ENCODE results near the gene SAXO1. TPM values are rescaled to one million over a fixed set of nuclear protein-coding genes. Genes with fewer than 3 reads are reported as not detected.
"Not testable (repeated sequence)": the region's sequence is repeated elsewhere in the genome, so short reads cannot be mapped to it uniquely, and the experiment has no call there.

The SAXO1 gene
- total RNA-seq, 2 donors from 2014 or later, result not detected

DNA sequence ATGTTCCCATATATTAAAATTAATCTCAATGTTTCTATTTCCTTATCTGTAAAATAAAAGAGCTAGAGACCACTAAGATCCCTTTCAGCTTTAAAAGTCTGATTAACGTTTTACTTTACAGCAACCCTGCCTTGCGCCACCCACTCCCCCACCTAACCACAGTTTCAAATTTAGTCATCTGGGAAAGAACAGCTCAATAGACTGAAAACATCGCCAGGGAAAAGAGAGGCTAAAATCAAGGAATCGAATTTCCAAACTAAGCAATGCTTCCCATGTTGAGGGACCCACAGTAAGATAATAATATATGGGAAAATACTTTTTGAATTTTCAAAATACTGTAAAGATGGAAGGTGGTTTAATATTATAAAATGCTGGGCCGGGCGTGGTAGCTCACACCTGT, 6.6 kb downstream of the SAXO1 start:
- H3K27ac Mint-ChIP-seq, result no peak overlapping the region
- no peak for ATAC-seq
- H3K27me3 Mint-ChIP-seq, result peaks cover 44% of the 10 kb centered on the region

DNA sequence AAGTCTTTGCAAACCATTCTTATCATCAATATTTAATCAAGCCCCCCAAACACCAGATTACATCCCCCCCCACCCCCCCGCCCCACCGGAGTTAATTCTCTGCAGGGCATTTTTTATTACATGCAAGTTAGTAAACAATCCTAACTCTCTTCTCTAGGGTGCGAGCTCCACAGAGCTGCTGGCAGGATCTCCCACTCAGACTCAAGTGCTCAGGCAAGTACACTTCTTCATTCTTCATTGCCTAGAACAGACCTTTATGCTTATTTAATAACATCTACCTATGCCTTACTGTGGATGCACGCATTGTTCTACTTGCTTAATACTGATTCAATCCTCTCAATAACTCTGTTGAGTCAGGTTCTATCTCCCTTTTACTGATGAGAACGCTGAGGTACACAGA, 9.9 kb downstream of the SAXO1 start:
- Mint-ChIP-seq H3K36me3 (ENCODE audit: low read depth) (peaks cover 3% of the 10 kb centered on the region), H3K27ac (no peak overlapping the region), H3K4me1 (peaks cover 2% of the 10 kb centered on the region), H3K27me3 (peaks cover 28% of the 10 kb centered on the region), H3K4me3 (no peak overlapping the region)
- DNase-seq (no peak), ATAC-seq (no peak)
- H3K9me3 ChIP-seq (ENCODE audit: control insufficient read depth, low read length, poor library complexity, severe bottlenecking), result no peaks in the 10 kb centered on the region

More for the DNA sequence above, 6.6 kb downstream of the SAXO1 start:
- peaks cover 10% of the 10 kb centered on the region for H3K4me1 Mint-ChIP-seq
- H3K36me3 Mint-ChIP-seq (ENCODE audit: low read depth), result peaks cover 8% of the 10 kb centered on the region
- no peak overlapping the region for H3K4me3 Mint-ChIP-seq
- no peak for DNase-seq
- H3K9me3 ChIP-seq (ENCODE audit: control insufficient read depth, low read length, poor library complexity, severe bottlenecking), result no peaks in the 10 kb centered on the region

DNA sequence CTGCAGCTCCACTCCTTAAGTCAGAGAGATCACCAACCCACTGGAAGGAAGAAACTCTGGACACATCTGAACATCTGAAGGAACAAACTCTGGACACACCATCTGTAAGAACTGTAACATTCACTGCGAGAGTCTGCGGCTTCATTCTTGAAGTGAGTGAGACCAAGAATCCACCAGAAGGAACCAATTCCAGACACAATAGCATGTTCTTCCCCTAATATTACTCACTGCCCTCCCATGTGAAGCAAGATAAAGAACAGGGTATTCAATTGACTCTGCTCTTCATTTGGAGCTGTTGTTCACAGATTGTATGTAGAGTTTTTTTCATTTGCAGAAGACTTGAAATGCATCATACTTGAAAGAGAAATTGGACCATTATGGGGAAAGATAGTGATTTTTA, 10.8 kb downstream of the SAXO1 start:
- H3K9me3 ChIP-seq (ENCODE audit: control insufficient read depth, low read length, poor library complexity, severe bottlenecking), result no peaks in the 10 kb centered on the region
- ATAC-seq (no peak), DNase-seq (no peak)
- Mint-ChIP-seq H3K27ac (no peak overlapping the region), H3K4me1 (peaks cover 2% of the 10 kb centered on the region), H3K36me3 (ENCODE audit: low read depth) (peaks cover 3% of the 10 kb centered on the region), H3K4me3 (no peak overlapping the region), H3K27me3 (peaks cover 21% of the 10 kb centered on the region)

DNA sequence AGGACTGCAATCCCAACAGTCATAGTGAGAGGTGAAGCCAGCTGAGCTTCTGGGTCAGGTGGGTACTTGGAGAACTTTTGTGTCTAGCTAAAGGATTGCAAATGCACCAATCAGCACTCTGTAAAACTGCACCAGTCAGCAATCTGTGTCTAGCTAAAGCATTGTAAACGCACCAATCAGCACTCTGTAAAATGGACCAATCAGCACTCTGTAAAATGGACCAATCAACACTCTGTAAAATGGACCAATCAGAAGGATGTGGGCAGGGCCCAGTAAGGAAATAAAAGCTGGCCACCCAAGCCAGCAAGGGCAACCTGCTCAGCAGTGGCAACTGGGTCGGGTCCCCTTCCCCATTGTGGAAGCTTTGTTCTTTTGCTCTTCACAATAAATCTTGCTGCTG, 11.4 kb downstream of the SAXO1 start:
- H3K36me3 Mint-ChIP-seq (ENCODE audit: low read depth); H3K9me3 ChIP-seq (ENCODE audit: control insufficient read depth, low read length, poor library complexity, severe bottlenecking); H3K4me3 Mint-ChIP-seq; DNase-seq; H3K4me1 Mint-ChIP-seq; ATAC-seq; H3K27ac Mint-ChIP-seq: not testable (repeated sequence)
- H3K27me3 Mint-ChIP-seq, result peaks cover 15% of the 10 kb centered on the region

DNA sequence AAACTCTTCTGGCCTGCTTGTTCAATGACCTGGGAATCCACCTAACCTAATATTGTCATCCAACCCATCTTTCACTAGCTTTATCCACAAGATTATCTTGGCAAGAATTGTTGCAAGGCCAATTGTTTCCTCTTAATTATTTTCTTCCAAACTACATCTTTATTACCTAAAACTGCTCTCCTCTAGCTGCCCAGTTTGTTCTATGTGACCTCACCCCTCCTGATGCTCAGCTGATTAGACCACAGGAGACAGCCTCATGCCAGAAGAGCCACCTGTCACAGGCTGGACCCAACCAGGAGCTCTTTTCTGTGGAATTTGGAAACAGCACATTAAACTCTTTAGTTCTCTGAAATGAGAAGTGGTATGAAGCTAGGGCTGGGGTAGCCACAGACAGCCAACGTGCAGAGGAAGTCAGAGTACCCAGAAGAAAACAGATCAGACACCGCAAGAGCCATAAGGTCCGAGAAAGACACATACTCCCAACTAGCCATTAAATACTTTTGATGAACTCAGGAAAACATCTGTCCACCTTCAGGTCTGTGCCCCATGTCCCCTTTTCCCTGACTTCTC, 12.0 kb downstream of the SAXO1 start:
- Mint-ChIP-seq H3K27me3 (peaks cover 13% of the 10 kb centered on the region), H3K4me3 (no peak overlapping the region), H3K4me1 (peaks cover 2% of the 10 kb centered on the region), H3K36me3 (ENCODE audit: low read depth) (no peaks in the 10 kb centered on the region), H3K27ac (no peak overlapping the region)
- no peaks in the 10 kb centered on the region for H3K9me3 ChIP-seq (ENCODE audit: control insufficient read depth, low read length, poor library complexity, severe bottlenecking)
- ATAC-seq (no peak), DNase-seq (no peak)

DNA sequence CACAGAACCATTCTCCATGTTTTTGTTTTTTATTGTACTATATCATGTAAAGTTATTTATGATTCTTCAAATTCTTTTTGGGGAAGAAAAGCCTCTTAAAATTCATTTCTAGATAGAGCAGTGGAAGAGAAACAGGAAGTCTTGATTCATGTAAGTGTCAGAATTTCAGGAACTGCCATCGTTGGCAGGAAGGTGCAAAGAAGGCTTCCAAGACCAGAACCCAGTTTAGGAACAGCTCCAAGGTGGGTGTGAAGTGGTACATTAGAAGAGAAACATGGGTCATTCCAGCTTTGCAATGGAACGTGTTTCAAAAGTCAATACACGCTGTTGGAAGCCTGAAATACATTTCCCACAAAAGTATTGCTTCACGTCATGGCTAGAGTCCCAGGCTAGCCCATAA, 14.8 kb downstream of the SAXO1 start:
- H3K36me3 Mint-ChIP-seq (ENCODE audit: low read depth), result no peaks in the 10 kb centered on the region
- H3K4me1 Mint-ChIP-seq, result peaks cover 1% of the 10 kb centered on the region
- no peak for ATAC-seq
- DNase-seq, result no peak
- no peak overlapping the region for H3K4me3 Mint-ChIP-seq
- no peaks in the 10 kb centered on the region for H3K9me3 ChIP-seq (ENCODE audit: control insufficient read depth, low read length, poor library complexity, severe bottlenecking)
- no peak overlapping the region for H3K27ac Mint-ChIP-seq
- peaks cover 8% of the 10 kb centered on the region for H3K27me3 Mint-ChIP-seq

DNA sequence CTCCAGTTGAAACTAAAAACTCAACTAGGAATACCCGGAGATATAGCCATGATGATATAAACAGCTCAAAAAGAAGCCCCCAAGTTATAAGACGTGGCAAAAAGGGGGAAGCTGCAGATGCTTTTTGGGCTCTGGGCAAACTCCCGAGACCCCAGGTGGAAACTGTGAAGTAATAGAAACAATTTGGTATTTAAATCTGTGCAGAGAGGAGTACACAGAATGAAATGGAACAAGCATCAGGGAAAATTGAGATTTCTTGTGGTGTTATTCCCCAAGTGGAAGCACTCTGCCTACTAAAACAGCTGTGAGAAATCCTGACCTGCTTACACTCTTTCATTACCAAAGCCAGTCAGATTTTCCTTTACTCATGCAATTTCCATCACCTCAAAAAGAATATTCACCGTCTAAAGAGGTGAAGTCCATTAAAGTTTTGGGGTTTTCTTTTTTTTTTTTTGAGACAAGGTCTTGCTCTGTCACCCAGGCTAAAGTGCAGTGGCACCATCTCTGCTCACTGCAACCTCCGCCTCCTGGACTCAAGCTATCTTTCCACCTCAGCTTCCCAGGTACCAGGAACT, 23.5 kb downstream of the SAXO1 start:
- no peak overlapping the region for H3K4me3 Mint-ChIP-seq
- peaks cover 9% of the 10 kb centered on the region for H3K27me3 Mint-ChIP-seq
- H3K27ac Mint-ChIP-seq, result no peak overlapping the region
- no peaks in the 10 kb centered on the region for H3K4me1 Mint-ChIP-seq
- no peak for DNase-seq
- H3K36me3 Mint-ChIP-seq (ENCODE audit: low read depth), result no peaks in the 10 kb centered on the region
- ATAC-seq, result no peak
- H3K9me3 ChIP-seq (ENCODE audit: control insufficient read depth, low read length, poor library complexity, severe bottlenecking), result no peaks in the 10 kb centered on the region

DNA sequence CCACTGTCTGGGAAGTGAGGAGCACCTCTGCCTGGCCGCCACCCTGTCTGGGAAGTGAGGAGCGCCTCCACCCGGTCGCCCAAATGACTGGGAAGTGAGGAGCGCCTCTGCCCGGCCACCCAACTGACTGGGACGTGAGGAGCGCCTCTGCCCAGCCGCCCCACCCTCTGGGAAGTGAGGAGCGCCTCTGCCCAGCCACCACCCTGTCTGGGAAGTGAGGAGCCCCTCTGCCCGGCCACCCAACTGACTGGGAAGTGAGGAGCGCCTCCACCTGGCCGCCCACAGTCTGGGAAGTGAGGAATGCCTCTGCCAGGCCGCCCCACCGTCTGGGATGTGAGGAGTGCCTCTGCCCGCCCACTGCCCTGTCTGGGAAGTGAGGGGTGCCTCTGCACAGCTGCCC, 32.9 kb downstream of the SAXO1 start:
- ATAC-seq, result no peak
- Mint-ChIP-seq H3K36me3 (ENCODE audit: low read depth) (peaks cover 7% of the 10 kb centered on the region), H3K27ac (no peak overlapping the region), H3K4me3 (no peak overlapping the region), H3K27me3 (peaks cover 9% of the 10 kb centered on the region), H3K4me1 (no peaks in the 10 kb centered on the region)
- H3K9me3 ChIP-seq (ENCODE audit: control insufficient read depth, low read length, poor library complexity, severe bottlenecking), result no peaks in the 10 kb centered on the region
- no peak for DNase-seq

DNA sequence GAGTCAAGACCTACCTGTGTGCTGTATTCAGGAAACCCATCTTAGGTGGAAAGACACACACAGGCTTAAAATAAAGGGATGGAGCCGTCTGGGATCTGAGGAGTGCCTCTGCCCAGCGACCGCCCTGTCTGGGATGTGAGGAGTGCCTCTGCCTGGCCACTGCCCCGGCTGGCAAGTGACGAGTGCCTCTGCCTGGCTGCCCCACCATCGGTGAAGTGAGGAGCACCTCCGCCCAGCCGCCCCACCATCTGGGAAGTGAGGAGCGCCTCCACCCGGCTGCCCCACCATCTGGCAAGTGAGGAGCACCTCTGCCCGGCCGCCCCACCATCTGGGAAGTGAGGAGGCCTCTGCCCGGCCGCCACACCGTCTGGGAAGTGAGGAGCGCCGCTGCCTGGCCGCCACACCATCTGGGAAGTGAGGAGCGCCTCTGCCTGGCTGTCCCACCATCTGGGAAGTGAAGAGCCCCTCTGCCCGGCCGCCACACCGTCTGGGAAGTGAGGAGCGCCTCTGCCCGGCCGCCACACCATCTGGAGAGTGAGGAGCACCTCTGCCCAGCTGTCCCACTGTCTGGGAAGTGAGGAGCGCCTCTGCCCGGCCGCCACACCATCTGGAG, 33.7 kb downstream of the SAXO1 start:
- ATAC-seq (no peak), DNase-seq (no peak)
- Mint-ChIP-seq H3K27me3 (peaks cover 9% of the 10 kb centered on the region), H3K36me3 (ENCODE audit: low read depth) (peaks cover 7% of the 10 kb centered on the region), H3K4me3 (no peak overlapping the region), H3K4me1 (no peaks in the 10 kb centered on the region), H3K27ac (no peak overlapping the region)
- no peaks in the 10 kb centered on the region for H3K9me3 ChIP-seq (ENCODE audit: control insufficient read depth, low read length, poor library complexity, severe bottlenecking)

DNA sequence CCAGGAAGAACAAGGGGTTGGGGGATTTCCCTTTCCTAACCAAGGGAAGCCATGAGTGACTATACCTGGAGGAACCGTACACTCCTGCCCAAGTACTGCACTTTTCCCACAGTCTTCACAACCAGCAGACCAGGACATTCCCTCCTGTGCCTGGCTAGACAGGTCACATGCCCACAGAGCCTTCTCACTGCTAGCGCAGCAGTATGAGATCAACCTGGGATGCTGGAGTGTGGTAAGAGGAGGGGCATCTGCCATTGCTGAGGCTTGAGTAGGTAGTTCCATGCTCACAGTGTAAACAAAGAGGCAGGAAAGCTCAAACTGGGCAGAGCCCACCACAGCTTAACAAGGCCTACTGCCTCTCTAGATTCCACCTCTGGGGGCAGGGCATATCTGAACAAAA, 35.9 kb downstream of the SAXO1 start:
- peaks cover 5% of the 10 kb centered on the region for H3K36me3 Mint-ChIP-seq (ENCODE audit: low read depth)
- peaks cover 14% of the 10 kb centered on the region for H3K27me3 Mint-ChIP-seq
- no peaks in the 10 kb centered on the region for H3K4me1 Mint-ChIP-seq

DNA sequence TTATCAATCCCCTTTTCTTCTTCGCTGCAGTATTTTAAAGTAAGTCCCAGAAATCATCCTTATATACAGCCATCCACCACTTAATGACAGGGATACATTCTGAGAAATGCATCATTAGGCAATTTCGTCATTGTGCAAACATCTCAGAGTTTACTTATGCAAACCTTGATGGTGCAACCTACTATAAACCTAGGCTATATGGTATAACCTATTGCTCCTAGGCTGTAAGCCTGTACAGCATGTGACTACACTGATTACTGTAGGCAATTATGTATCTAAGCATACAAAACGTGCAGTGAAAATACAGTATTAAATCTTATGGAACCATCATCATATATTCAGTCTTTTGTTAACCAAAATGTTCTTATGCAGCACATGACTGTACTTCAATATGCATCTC, 36.8 kb downstream of the SAXO1 start:
- ATAC-seq (no peak), DNase-seq (no peak)
- Mint-ChIP-seq H3K36me3 (ENCODE audit: low read depth) (peaks cover 5% of the 10 kb centered on the region), H3K27me3 (peaks cover 14% of the 10 kb centered on the region), H3K27ac (no peak overlapping the region), H3K4me3 (no peak overlapping the region), H3K4me1 (no peaks in the 10 kb centered on the region)
- H3K9me3 ChIP-seq (ENCODE audit: control insufficient read depth, low read length, poor library complexity, severe bottlenecking), result no peaks in the 10 kb centered on the region

More for the DNA sequence above, 35.9 kb downstream of the SAXO1 start:
- ATAC-seq (no peak), DNase-seq (no peak)
- no peak overlapping the region for H3K4me3 Mint-ChIP-seq
- no peak overlapping the region for H3K27ac Mint-ChIP-seq
- no peaks in the 10 kb centered on the region for H3K9me3 ChIP-seq (ENCODE audit: control insufficient read depth, low read length, poor library complexity, severe bottlenecking)

DNA sequence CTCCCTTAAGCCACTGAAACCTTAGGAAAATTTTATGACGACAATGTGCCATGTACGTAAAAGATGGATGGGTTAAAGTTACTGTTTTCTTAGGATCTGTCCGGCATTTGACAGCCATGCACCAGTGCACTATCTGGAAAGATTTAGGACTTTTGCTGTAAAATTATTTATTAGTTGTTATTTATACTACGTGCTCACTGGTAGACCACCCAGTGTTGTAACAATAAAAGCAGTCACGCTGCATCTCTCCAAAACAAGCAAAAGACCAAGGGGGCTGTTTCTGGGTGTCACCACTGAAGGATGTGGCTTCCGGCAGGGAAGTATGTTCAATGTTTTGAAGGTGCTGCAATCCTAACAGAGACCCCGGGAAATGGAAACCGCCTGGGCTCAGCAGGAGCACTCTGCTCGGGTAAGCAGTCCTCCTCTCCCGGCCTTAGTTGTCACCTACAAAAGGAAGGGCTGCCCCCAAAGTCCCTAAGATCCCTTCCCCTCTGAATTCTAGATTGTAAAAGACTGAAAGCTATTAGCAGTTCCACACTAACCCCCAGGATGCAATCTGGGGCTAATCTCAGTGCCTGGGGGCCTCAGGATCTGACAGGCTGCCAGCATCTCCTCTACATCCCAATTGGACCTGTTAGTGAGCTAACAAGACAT, 38.6 kb downstream of the SAXO1 start:
- H3K27me3 Mint-ChIP-seq, result peaks cover 14% of the 10 kb centered on the region

DNA sequence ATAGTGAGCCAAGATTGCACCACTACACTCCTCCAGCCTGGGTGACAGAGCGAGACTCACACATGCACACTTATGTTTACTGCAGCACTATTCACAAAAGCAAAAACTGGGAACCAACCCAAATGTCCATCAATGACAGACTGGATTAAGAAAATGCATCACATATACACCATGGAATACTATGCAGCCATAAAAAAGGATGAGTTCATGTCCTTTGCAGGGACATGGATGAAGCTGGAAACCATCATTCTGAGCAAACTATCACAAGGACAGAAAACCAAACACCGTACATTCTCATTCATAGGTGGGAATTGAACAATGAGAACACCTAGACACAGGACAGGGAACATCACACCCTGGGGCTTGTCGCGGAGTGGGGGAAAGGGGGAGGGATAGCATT, 41.8 kb downstream of the SAXO1 start:
- H3K36me3 Mint-ChIP-seq (ENCODE audit: low read depth); DNase-seq; H3K4me1 Mint-ChIP-seq; H3K27ac Mint-ChIP-seq; ATAC-seq; H3K27me3 Mint-ChIP-seq; H3K4me3 Mint-ChIP-seq; H3K9me3 ChIP-seq (ENCODE audit: control insufficient read depth, low read length, poor library complexity, severe bottlenecking): not testable (repeated sequence)

More for the DNA sequence above, 38.6 kb downstream of the SAXO1 start:
- Mint-ChIP-seq H3K4me3 (no peak overlapping the region), H3K4me1 (no peaks in the 10 kb centered on the region), H3K36me3 (ENCODE audit: low read depth) (peaks cover 3% of the 10 kb centered on the region), H3K27ac (no peak overlapping the region)
- no peak for DNase-seq
- no peak for ATAC-seq
- no peaks in the 10 kb centered on the region for H3K9me3 ChIP-seq (ENCODE audit: control insufficient read depth, low read length, poor library complexity, severe bottlenecking)
